HG02870 (cell line): ENCODE results near the gene RAB3D.
"Not testable (repeated sequence)": the region's sequence is repeated elsewhere in the genome, so short reads cannot be mapped to it uniquely, and the experiment has no call there.

Experiments used
- ATAC-seq: cut with Tn5 transposase; IDR thresholded peaks from one replicate; pipeline ENCODE4 v1.9.1; 2021; ENCODE audit warnings: mild to moderate bottlenecking, moderate library complexity; ENCODE audit not compliant: unreplicated experiment

RAB3D gene

DNA sequence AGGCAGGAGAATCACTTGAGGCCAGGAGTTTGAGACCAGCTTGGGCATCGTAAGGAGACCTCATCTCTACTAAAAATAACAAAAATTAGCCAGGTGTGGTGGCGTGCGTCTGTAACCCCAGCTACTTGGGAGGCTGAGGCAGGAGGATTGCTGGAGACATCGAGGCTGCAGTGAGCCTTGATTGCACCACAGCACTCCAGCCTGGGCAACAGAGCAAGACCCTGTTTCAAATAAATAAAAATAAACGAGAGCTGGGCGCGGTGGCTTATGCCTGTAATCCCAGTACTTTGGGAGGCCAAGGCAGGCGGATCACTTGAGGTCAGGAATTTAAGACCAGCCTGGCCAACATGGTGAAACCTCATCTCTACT is 626 bp upstream of the RAB3D start:
- not testable (repeated sequence) for ATAC-seq

GRCh38 chr19:11338569-11339253 is 746 bp downstream of the RAB3D start:
- no peak for ATAC-seq

DNA sequence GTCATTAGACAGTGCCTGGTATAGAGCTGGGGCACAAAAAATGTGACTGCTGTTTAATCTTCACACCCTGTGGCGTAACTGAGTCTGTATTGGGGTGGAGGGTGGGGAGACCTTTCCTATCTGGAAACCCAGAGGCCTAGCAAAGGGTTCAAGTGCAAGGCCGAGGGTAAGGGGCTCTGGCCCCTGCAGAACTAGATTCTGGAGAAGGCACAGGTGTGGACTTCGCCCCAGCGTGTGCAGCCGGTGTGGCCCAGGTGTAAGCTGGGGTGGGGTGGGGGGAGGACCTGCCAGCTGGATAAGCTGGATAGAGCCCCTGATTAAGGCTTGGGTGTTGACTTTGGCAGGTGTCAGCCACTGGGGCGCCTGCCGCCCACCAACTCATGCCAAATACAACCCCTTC is 1.3 kb downstream of the RAB3D start:
- ATAC-seq = no peak

DNA sequence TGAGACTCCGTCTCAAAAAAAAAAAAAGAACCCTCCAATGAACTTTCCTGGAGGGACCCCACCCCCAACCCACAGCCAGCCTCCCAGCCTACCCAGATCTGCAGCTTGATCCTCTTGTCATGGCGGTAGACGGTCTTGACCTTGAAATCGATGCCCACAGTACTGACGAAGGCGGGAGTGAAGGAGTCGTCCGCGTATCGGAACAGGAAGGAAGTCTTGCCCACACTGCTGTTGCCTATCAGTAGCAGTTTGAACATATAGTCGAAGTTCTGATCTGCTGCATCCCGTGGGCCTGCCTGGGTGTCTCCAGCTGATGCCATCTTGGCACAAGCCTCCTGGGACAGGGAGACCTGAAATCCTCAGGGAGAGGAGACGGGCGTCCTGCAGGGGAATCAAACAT is 2.4 kb downstream of the RAB3D start:
- no peak for ATAC-seq

DNA sequence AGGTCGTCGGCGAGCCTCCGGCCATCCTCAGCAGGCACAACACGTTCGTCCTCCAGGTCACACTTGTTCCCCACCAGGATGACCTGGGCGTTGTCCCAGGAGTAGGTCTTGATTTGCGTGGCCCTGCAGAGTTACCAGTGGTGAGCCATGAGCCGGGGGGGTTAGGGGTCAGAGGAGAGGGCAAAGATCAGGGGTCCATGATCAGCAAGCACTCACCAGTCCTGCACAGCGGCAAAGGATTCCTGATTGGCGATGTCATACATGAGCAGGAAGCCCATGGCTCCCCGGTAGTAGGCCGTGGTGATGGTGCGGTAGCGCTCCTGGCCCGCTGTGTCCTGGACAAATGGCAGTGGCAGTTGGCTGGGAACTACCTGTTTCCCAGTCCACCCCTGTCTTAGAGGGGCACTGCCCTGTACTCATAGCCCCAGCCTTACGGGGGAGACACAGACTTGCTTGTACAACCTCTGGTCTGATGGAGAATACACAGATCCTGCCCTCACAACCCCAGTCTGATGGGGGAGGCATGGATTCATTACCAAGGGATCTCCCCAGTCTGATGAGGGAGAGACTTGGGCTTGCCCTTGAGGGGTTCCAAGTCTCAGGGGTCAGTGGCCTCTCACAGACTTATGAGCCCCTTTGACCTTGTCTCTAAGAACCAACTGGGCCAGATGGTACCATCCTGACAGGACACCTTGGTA is 3.9 kb downstream of the RAB3D start:
- no peak for ATAC-seq

DNA sequence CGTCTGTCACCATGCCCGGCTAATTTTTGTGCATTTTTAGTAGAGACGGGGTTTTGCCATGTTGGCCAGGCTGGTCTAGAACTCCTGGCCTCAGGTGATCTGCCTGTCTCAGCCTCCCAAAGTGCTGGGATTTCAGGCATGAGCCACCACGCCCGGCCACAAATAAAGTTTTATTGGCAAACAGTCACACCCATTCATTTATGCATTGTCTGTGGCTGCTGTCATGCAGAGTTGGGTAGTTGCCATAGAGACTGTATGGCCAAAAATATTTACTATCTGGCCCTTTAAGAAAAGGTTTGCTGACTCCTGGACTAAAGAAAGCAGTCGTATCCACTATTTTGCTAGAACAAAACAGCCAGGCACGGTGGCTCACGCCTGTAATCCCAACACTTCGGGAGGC is 5.6 kb downstream of the RAB3D start:
- not testable (repeated sequence) for ATAC-seq

DNA sequence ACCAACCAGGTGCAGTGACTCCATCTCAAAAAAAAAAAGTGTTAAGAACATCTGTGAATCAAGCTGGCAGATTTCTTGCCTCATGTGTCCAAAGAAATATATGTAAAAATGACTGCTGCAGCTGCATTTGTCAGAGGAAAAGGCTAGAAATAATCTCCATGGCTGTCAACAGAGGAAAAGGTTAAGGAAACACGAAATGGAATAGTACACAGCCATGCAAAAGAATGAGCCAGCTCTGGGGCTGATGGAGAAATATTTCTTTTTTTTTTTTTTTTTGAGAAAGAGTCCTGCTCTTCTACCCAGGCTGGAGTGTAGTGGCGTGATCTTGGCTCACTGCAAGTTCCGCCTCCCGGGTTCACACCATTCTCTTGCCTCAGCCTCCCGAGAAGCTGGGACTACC is 6.6 kb downstream of the RAB3D start:
- ATAC-seq = no peak

DNA sequence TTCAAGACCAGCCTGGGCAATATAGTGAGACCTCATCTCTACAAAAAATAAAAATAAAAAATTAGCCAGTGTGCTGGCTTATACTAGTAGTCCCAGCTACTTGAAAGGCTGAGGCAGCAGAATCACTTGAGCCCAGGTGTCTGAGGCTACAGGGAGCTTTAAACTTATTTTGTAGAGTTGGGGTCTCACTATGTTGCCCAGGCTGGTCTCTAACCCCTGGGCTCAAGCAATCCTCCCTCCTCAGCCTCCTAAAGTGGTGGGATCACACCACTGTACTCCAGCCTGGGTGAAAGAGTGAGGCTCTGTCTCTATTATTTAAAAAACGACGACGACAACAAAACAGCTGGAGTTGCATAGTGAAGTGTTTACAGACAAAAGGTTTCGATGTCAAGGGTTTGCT is 8.0 kb downstream of the RAB3D start:
- no peak for ATAC-seq

- ATAC-seq = no peak
Observed at GRCh38 chr19:11330127-11330526, 9.3 kb downstream of the RAB3D start.

GRCh38 chr19:11325544-11325943 is 13.9 kb downstream of the RAB3D start:
- ATAC-seq = no peak

DNA sequence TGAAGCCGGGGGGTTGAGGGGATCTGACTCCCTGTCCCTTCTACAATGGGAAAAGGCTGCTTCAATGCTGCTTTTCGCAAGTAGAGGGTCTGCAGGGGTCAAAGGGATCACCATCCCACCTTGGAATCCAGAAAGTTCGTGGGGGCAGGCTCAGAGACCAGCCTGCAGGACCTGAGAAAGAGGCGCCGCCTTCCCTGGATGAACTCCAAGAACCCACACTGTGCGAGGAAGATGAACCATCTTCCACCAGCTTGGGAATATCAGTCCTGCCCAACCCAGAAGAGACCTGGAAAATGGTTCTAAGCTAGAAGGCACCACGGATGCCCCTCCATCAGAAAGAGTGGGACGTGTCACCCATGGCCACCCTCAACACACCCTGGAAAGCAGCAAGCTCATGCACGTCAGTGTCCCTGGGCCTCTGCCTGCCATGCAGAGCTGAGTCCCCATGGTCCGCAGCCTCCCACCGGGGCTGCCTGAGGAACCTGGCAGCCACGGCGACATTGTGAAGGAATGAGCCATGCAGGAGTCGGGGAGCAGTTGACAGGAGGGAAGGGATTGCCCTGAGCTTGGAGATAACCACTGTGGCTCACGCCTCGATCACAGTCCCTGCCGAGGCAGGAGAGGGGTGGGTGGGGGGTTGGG is 14.6 kb downstream of the RAB3D start:
- no peak for ATAC-seq

DNA sequence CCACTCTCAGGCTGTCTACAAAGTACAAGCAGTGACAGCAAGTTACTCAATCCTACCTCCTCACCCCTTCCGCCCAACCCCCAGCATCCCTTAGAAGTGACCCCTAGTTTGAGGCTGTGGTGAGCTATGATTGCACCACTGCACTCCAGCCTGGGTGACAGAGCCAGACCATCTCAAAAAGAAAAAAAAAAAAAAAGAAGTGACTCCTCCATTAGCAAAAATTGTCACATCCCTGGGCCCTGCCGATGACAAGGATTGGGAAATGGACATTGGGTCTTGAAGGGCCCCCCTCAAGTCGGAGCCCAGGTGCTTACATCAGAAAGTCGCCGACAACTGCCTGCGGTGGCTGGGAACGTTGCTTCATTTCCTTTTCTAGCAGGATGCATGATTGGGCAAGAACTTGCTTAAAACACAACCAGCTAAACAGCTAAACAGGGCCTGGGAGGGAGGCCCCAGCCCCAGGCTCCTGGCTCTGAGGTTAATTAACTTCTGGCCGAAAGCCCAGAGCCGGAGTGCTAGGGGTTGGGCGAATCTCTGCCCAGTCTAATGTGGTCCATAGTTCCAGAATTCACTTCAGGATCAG is 15.3 kb downstream of the RAB3D start:
- ATAC-seq = no peak

DNA sequence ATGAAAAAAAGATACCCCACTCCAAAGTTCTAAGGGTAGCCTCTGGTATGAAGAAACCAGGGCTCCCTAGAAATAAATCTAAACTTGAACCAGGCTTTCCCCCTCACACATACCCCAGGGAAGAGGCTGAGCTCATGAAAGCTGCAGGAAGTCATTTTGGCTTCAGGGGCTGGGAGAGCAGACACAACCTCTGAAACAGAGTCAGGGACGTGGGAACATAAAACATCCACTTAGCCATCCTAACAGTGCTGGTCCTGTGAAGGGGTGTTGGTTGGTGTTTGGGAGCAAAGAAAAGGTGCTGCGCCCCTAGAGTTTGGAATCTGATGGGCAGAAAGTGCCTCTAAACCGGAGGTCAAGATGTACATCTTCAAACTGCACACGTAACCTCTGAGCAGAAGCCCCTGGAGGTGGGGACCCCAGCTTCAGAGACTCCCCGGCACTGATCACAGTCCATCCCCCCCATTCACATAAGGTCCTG is 15.8 kb downstream of the RAB3D start:
- no peak for ATAC-seq

GRCh38 chr19:11322269-11323024 is 17.0 kb downstream of the RAB3D start:
- ATAC-seq = no peak

- ATAC-seq = no peak
Observed at GRCh38 chr19:11321191-11322126, 18.0 kb downstream of the RAB3D start.

DNA sequence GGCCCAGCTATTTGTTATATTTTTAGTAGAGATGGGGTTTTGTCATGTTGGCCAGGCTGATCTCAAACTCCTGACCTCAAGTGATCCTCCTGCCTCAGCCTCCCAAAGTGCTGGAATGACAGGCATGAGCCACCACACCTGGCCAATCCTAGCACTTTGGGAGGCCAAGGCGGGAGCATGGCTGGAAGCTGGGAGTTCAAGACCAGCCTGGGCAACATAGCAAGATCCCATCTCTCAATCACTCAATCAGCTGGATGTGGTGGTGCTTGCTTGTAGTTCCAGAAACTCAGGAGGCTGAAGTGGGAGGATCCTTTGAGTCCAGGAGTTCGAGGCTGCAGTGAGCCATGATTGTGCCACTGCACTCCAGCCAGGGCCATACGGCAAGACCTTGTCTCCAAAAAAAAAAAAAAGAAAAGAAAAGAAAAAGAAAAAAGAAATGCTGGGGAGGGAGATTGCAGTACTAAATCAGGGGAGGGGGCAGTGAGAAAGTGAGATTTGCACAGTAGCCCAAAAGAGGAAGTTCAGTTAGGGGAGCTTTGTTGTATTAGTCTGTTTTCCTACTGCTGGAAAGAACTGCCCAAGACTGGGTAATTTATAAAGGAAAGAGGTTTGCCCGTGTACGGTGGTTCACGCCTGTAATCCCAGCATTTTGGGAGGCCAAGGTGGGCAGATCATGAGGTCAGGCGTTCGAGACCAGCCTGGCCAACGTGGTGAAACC is 19.0 kb downstream of the RAB3D start:
- ATAC-seq = not testable (repeated sequence)

DNA sequence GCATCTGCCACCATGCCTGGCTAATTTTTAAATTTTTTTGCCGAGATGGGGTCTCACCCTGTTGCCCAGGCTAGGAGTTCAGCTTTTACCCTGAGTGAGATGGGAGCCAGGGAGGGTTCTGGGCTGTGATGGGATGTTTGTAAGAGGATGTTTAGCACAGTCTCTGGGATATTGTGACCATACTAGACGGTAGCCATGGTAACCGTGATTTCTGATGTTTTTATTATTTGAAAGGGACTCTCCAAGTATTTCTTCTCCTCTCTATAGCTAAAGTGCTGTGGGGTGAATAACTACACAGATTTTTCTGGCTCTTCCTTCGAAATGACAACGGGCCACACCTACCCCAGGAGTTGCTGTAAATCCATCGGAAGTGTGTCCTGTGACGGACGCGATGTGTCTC is 33.1 kb downstream of the RAB3D start:
- ATAC-seq = no peak

DNA sequence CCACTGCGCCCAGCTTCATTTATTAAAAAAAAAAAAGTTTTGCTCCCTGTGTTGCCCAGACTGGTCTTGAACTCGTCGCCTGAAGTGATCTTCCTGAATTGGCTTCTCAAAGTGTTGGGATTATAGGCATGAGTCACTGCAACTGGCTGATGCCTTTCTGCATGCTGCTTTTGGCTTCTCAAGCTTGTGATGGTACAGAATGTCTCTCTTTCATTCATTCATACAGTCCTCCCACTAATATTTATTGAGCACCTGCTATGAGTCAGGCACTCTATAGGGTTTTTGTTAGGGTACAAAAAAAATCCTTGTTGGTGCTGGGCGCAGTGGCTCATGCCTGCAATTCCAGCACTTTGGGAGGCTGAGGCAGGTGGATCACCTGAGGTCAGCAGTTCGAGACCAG is 34.5 kb downstream of the RAB3D start:
- no peak for ATAC-seq

GRCh38 chr19:11300811-11301120 is 38.7 kb downstream of the RAB3D start:
- no peak for ATAC-seq
